H9 (cell line): Measurements from ENCODE around the gene NFKBIZ. TPM values are rescaled to one million over a fixed set of nuclear protein-coding genes. Genes with fewer than 3 reads are reported as not detected.

ENCODE experiments used
- DNase-seq: peaks from one replicate; pipeline ENCODE4 v3.0.0-alpha.2; 2017
- H2AFZ ChIP-seq: one replicate; pipeline ENCODE4 v1.6.1; 2013; ENCODE audit warnings: mild to moderate bottlenecking, low read length, control low read depth, moderate library complexity
- H2AK5ac ChIP-seq: 2 replicates; pipeline ENCODE4 v1.6.1; 2013; ENCODE audit warnings: low read length, control low read depth, mixed read lengths; ENCODE audit not compliant: insufficient read length
- H2BK120ac ChIP-seq: one replicate; pipeline ENCODE4 v1.6.1; 2013; ENCODE audit warnings: low read depth, mild to moderate bottlenecking, low read length, control low read depth, inconsistent platforms; ENCODE audit not compliant: poor library complexity, severe bottlenecking
- H2BK12ac ChIP-seq: 2 replicates; pipeline ENCODE4 v1.6.1; 2013; ENCODE audit warnings: low read length, control low read depth, mixed read lengths, low read depth; ENCODE audit not compliant: insufficient read length
- H2BK15ac ChIP-seq: 2 replicates; pipeline ENCODE4 v1.6.1; 2013; ENCODE audit warnings: low read depth, low read length, control low read depth
- H2BK20ac ChIP-seq: one replicate; pipeline ENCODE4 v1.6.1; 2013; ENCODE audit warnings: low read depth, mild to moderate bottlenecking, low read length, control low read depth, inconsistent platforms; ENCODE audit not compliant: poor library complexity, severe bottlenecking
- H2BK5ac ChIP-seq: 2 replicates; pipeline ENCODE4 v1.6.1; 2013; ENCODE audit warnings: low read length, control low read depth, mixed read lengths; ENCODE audit not compliant: insufficient read length
- H3K14ac ChIP-seq: 2 replicates; pipeline ENCODE4 v1.6.1; 2013; ENCODE audit warnings: low read length, control low read depth; ENCODE audit not compliant: insufficient read depth
- H3K18ac ChIP-seq: 2 replicates; pipeline ENCODE4 v1.6.1; 2013; ENCODE audit warnings: low read depth, mild to moderate bottlenecking, mixed read lengths, low read length, control low read depth; ENCODE audit not compliant: insufficient read length
- H3K23ac ChIP-seq: 2 replicates; pipeline ENCODE4 v1.6.1; 2013; ENCODE audit warnings: low read length, control low read depth, mixed read lengths, low read depth; ENCODE audit not compliant: insufficient read length
- H3K23me2 ChIP-seq: 2 replicates; pipeline ENCODE4 v1.6.1; 2013; ENCODE audit warnings: low read depth, mild to moderate bottlenecking, mixed read lengths, low read length, control low read depth; ENCODE audit not compliant: insufficient read length, poor library complexity, severe bottlenecking
- H3K27ac ChIP-seq: 2 replicates; pipeline ENCODE4 v1.5.1; 2013; ENCODE audit warnings: low read length, control low read depth, mixed read lengths, low read depth; ENCODE audit not compliant: insufficient read length
- H3K27me3 ChIP-seq: 2 replicates; pipeline ENCODE4 v1.6.1; 2013; ENCODE audit warnings: low read length, control low read depth, inconsistent platforms; ENCODE audit not compliant: insufficient read depth
- H3K4ac ChIP-seq: 2 replicates; pipeline ENCODE4 v1.6.1; 2013; ENCODE audit warnings: low read depth, mild to moderate bottlenecking, control low read depth, inconsistent platforms, low read length, moderate library complexity
- H3K4me1 ChIP-seq: 2 replicates; pipeline ENCODE4 v1.6.1; 2013; ENCODE audit warnings: low read length, control low read depth, inconsistent platforms; ENCODE audit not compliant: insufficient read depth
- H3K4me2 ChIP-seq: 2 replicates; pipeline ENCODE4 v1.6.1; 2013; ENCODE audit warnings: low read length, control low read depth, mixed read lengths; ENCODE audit not compliant: insufficient read length, insufficient read depth
- H3K56ac ChIP-seq: 2 replicates; pipeline ENCODE4 v1.6.1; 2013; ENCODE audit warnings: low read depth, mild to moderate bottlenecking, mixed read lengths, low read length, control low read depth; ENCODE audit not compliant: insufficient read length
- H3K79me1 ChIP-seq: 2 replicates; pipeline ENCODE4 v1.6.1; 2013; ENCODE audit warnings: low read depth, mild to moderate bottlenecking, moderate library complexity, low read length, control low read depth, inconsistent platforms; ENCODE audit not compliant: insufficient read depth, poor library complexity, severe bottlenecking
- H3K79me2 ChIP-seq: 2 replicates; pipeline ENCODE4 v1.6.1; 2013; ENCODE audit warnings: low read length, control low read depth, inconsistent platforms; ENCODE audit not compliant: insufficient read depth
- H3K9ac ChIP-seq: 2 replicates; pipeline ENCODE4 v1.6.1; 2013; ENCODE audit warnings: low read length, control low read depth, mixed read lengths; ENCODE audit not compliant: insufficient read length; ENCODE audit errors: extremely low read depth
- H3K9me3 ChIP-seq: one replicate; pipeline ENCODE4 v1.6.1; 2013; ENCODE audit warnings: low read depth, low read length, inconsistent platforms; ENCODE audit not compliant: control insufficient read depth
- H3T11ph ChIP-seq: one replicate; pipeline ENCODE4 v1.6.1; 2013; ENCODE audit warnings: mild to moderate bottlenecking, low read length, control low read depth, inconsistent platforms
- H4K20me1 ChIP-seq: one replicate; pipeline ENCODE4 v1.6.1; 2013; ENCODE audit not compliant: control insufficient read depth, insufficient read length, insufficient read depth
- H4K5ac ChIP-seq: 2 replicates; pipeline ENCODE4 v1.6.1; 2013; ENCODE audit warnings: low read depth, mild to moderate bottlenecking, mixed read lengths, low read length, control low read depth; ENCODE audit not compliant: insufficient read length
- H4K8ac ChIP-seq: replicated peaks from 2 replicates; pipeline ENCODE4 v1.6.1; 2013; ENCODE audit warnings: low read length, control low read depth, mixed read lengths, low read depth; ENCODE audit not compliant: insufficient read length
- H4K91ac ChIP-seq: 2 replicates; pipeline ENCODE4 v1.6.1; 2013; ENCODE audit warnings: low read depth, mild to moderate bottlenecking, moderate library complexity, mixed read lengths, low read length, control low read depth; ENCODE audit not compliant: insufficient read length
- H3K27ac Mint-ChIP-seq, 3 experiments: 2 replicates in 2 of 3; 3 replicates in 1 of 3; pipeline ENCODE4 v1.8.0; 2020 to 2021; ENCODE audit warnings: mixed read lengths in 3 of 3, mild to moderate bottlenecking in 1 of 3, moderate library complexity in 1 of 3
- H3K27me3 Mint-ChIP-seq: 2 replicates; pipeline ENCODE4 v1.8.0; 2021; ENCODE audit warnings: low read depth, mild to moderate bottlenecking, moderate library complexity, mixed read lengths
- H3K36me3 Mint-ChIP-seq, 3 experiments: 2 replicates in 2 of 3; 3 replicates in 1 of 3; pipeline ENCODE4 v1.8.0; 2020 to 2021; ENCODE audit warnings: low read depth in 3 of 3, mixed read lengths in 3 of 3; ENCODE audit not compliant: insufficient read depth in 1 of 3
- H3K4me1 Mint-ChIP-seq, 2 experiments: 2 replicates each; pipeline ENCODE4 v1.8.0; 2020; ENCODE audit warnings: mixed read lengths in 2 of 2
- H3K4me3 Mint-ChIP-seq, 2 experiments: 2 replicates in 1 of 2; 3 replicates in 1 of 2; pipeline ENCODE4 v1.8.0; 2020 to 2021; ENCODE audit warnings: mild to moderate bottlenecking in 2 of 2, mixed read lengths in 2 of 2, moderate library complexity in 1 of 2
- H3K9me3 Mint-ChIP-seq, 2 experiments: 2 replicates in 1 of 2; 3 replicates in 1 of 2; pipeline ENCODE4 v1.8.0; 2020; ENCODE audit warnings: mild to moderate bottlenecking in 2 of 2, mixed read lengths in 2 of 2, moderate library complexity in 1 of 2
- CTCF ChIP-seq: fragments of 200-600 bp; sonication (generic); conservative IDR thresholded peaks from 3 replicates; pipeline ENCODE4 v1.8.0; 2021; ENCODE audit warnings: antibody characterized with exemption, mild to moderate bottlenecking
- WGBS: extraction: QIAGEN DNeasy Blood & Tissue Kit; methylation state at CpG from one replicate; pipeline ENCODE4 v1.1.7; 2013; ENCODE audit warnings: missing lambda C conversion rate, low lambda C conversion rate, mixed read lengths; ENCODE audit not compliant: insufficient read length; ENCODE audit errors: extremely low coverage; 5-methylcytosine and 5-hydroxymethylcytosine counted together
- total RNA-seq: library from RNA; stranded (reverse); gene quantifications from 2 replicates; pipeline ENCODE4 v1.2.1, GENCODE V29; 2021

Gene NFKBIZ
- total RNA-seq, 1 experiment from 2014 or later = 11.1 TPM

DNA sequence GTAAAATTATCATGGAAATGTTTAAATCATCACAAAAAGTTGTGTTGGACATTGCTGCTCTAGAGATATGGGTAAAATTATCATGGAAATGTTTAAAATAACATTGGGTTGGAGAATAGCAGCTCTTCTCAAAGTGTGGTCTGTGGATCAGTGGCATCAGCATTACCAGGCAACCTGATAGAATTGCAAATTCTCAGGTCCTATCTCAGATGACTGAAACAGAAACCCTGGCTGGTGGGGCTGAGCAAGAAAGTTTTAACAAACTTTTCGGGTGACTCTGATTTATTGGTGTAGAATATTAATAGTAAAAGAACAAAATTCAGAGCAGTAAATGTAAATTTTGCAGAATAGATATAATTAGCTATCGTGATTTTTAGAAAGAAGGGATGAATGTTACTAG is 41.4 kb upstream of the NFKBIZ start:
- no peak overlapping the region for H3K23ac ChIP-seq
- H3K4me1 Mint-ChIP-seq = peaks cover 7% of the 10 kb centered on the region in 2 experiments
- WGBS = no CpG with 5 or more reads among the region's 2 CpGs
- H4K91ac ChIP-seq = no peak overlapping the region
- no peak overlapping the region for H2BK12ac ChIP-seq
- no peak overlapping the region for H3K18ac ChIP-seq
- H3K4ac ChIP-seq = no peak overlapping the region
- H3T11ph ChIP-seq = no peak overlapping the region
- no peak overlapping the region for H2AK5ac ChIP-seq
- no peaks in the 10 kb centered on the region for H3K23me2 ChIP-seq
- H3K9me3 Mint-ChIP-seq = no peaks in the 10 kb centered on the region
- H2BK20ac ChIP-seq = no peak overlapping the region
- no peak overlapping the region for H4K5ac ChIP-seq
- no peak overlapping the region for H3K27ac ChIP-seq
- H3K36me3 Mint-ChIP-seq = peaks cover 8 to 14% (median 14%) of the 10 kb centered on the region in 3 experiments; a peak in 5 of 7 replicates
- H3K56ac ChIP-seq = no peak overlapping the region
- H2BK15ac ChIP-seq = no peak overlapping the region
- H4K8ac ChIP-seq = no peak overlapping the region
- peak overlapping the region in 1 of 3 experiments; percentile 35; a peak in 1 of 7 replicates for H3K27ac Mint-ChIP-seq
- H3K14ac ChIP-seq = no peak overlapping the region
- DNase-seq = no peak
- no peak overlapping the region for H3K9ac ChIP-seq
- H3K4me1 ChIP-seq = no peaks in the 10 kb centered on the region
- H3K27me3 ChIP-seq = no peaks in the 10 kb centered on the region
- no peaks in the 10 kb centered on the region for H3K79me2 ChIP-seq
- TF ChIP-seq CTCF = no peak
- H2BK5ac ChIP-seq = no peak overlapping the region
- H2AFZ ChIP-seq = no peak overlapping the region
- no peaks in the 10 kb centered on the region for H3K27me3 Mint-ChIP-seq
- no peak overlapping the region for H3K4me2 ChIP-seq
- no peaks in the 10 kb centered on the region for H3K9me3 ChIP-seq
- no peak overlapping the region for H3K4me3 Mint-ChIP-seq
- H4K20me1 ChIP-seq = no peaks in the 10 kb centered on the region
- no peak overlapping the region for H2BK120ac ChIP-seq
- no peaks in the 10 kb centered on the region for H3K79me1 ChIP-seq
